Keratinocyte (primary cell): ENCODE measurements around the gene LINC01488. TPM values are rescaled to one million over a fixed set of nuclear protein-coding genes. Genes with fewer than 3 reads are reported as not detected.

Source experiments
- DNase-seq: peaks from one replicate; pipeline ENCODE4 v3.0.0-alpha.2; 2011; ENCODE audit warnings: low read depth, missing footprints, low spot score
- FAIRE-seq: peaks from 2 replicates; lab custom pipeline; 2011; peaks lifted over from hg19 to GRCh38; lab: Jason Lieb, UNC
- H2AFZ ChIP-seq: 2 replicates; pipeline ENCODE4 v1.6.0; 2012; ENCODE audit warnings: low read length, control low read depth, inconsistent platforms; ENCODE audit not compliant: control insufficient read depth
- H3K27ac ChIP-seq: 2 replicates; pipeline ENCODE4 v1.5.1; 2011; ENCODE audit warnings: low read length; ENCODE audit not compliant: control insufficient read depth, insufficient read depth
- H3K27me3 ChIP-seq: 3 replicates; pipeline ENCODE4 v1.6.0; 2011; ENCODE audit warnings: low read length; ENCODE audit not compliant: control insufficient read depth, insufficient read depth; ENCODE audit errors: extremely low read depth
- H3K36me3 ChIP-seq, 2 experiments: 2 replicates in 1 of 2; 3 replicates in 1 of 2; pipeline ENCODE4 v1.5.1; 2011; ENCODE audit warnings: low read length in 2 of 2, mild to moderate bottlenecking in 1 of 2; ENCODE audit not compliant: control insufficient read depth in 2 of 2, insufficient read depth in 2 of 2; ENCODE audit errors: extremely low read depth in 1 of 2
- H3K4me1 ChIP-seq: 3 replicates; pipeline ENCODE4 v1.5.1; 2011; ENCODE audit warnings: low read length; ENCODE audit not compliant: control insufficient read depth, insufficient read depth; ENCODE audit errors: extremely low read depth
- H3K4me2 ChIP-seq: 3 replicates; pipeline ENCODE4 v1.6.0; 2011; ENCODE audit warnings: low read depth, low read length; ENCODE audit not compliant: control insufficient read depth, insufficient read depth; ENCODE audit errors: extremely low read depth
- H3K4me3 ChIP-seq, 3 experiments: fragments of 200-600 bp in 1 of 3; sonication (generic) in 1 of 3; 2 replicates in 2 of 3; 3 replicates in 1 of 3; pipeline ENCODE4 v1.5.1; 2011 to 2016; ENCODE audit warnings: low read length in 3 of 3, mild to moderate bottlenecking in 3 of 3, control low read depth in 2 of 3, inconsistent platforms in 1 of 3, low read depth in 1 of 3, mixed read lengths in 1 of 3, mixed run types in 1 of 3, moderate library complexity in 1 of 3; ENCODE audit not compliant: control insufficient read depth in 2 of 3, insufficient read depth in 2 of 3; ENCODE audit errors: extremely low read depth in 1 of 3
- H3K79me2 ChIP-seq: 2 replicates; pipeline ENCODE4 v1.6.0; 2012; ENCODE audit warnings: low read length; ENCODE audit not compliant: control insufficient read depth, insufficient read depth
- H3K9ac ChIP-seq: 3 replicates; pipeline ENCODE4 v1.6.0; 2011; ENCODE audit warnings: low read length; ENCODE audit not compliant: control insufficient read depth, insufficient read depth; ENCODE audit errors: extremely low read depth
- H3K9me1 ChIP-seq: 3 replicates; pipeline ENCODE4 v1.6.0; 2011; ENCODE audit warnings: low read length; ENCODE audit not compliant: control insufficient read depth, insufficient read depth; ENCODE audit errors: extremely low read depth
- H3K9me3 ChIP-seq: 2 replicates; pipeline ENCODE4 v1.5.1; 2012; ENCODE audit warnings: low read depth, low read length; ENCODE audit not compliant: control insufficient read depth
- H4K20me1 ChIP-seq: 3 replicates; pipeline ENCODE4 v1.6.0; 2011; ENCODE audit warnings: low read length; ENCODE audit not compliant: control insufficient read depth, insufficient read depth; ENCODE audit errors: extremely low read depth
- EZH2 ChIP-seq: IDR thresholded peaks from one replicate; pipeline ENCODE4 v1.6.1; 2012; ENCODE audit warnings: inconsistent platforms, mild to moderate bottlenecking, low read length, moderate library complexity
- dilution Hi-C: fragments of 300-500 bp; cut with MboI; formaldehyde crosslinking; loops from one replicate; pipeline ENCODE4 v1.7.0; 2020; ENCODE audit warnings: low sequenced_read_pairs; ENCODE audit not compliant: extremely low pct_ligation_motif_present
- polyA plus RNA-seq, 5 experiments: library from polyadenylated mRNA; depleted of rRNA in 3 of 5; stranded (reverse) in 3 of 5; stranded (forward) in 1 of 5; unstranded in 1 of 5; fragments of >200 nt; gene quantifications; 1 replicate in 1 of 5; 2 replicates in 3 of 5; 3 replicates in 1 of 5; pipeline versions ENCODE4 v1.2.1 to v1.2.3, GENCODE V29; 2011 to 2012; ENCODE audit warnings: missing spikeins in 2 of 5, low read depth in 1 of 5, low replicate concordance in 1 of 5
- TF ChIP-seq, protein P1 (sequence below), 3 experiments: IDR thresholded peaks in 1 of 3; conservative IDR thresholded peaks in 1 of 3; optimal IDR thresholded peaks in 1 of 3; 2 replicates in 2 of 3; 3 replicates in 1 of 3; pipeline versions ENCODE3 to v1.5.1; 2011; ENCODE audit warnings: low read length in 3 of 3, mild to moderate bottlenecking in 3 of 3, moderate library complexity in 2 of 3, control low read depth in 1 of 3, inconsistent platforms in 1 of 3; ENCODE audit not compliant: insufficient read depth in 2 of 3; ENCODE audit errors: extremely low read depth in 1 of 3

LINC01488 gene
- polyA plus RNA-seq, 1 donor (not counting 4 experiments of a cell fraction or from before 2014, with no cell fraction given) = not detected

- no peak overlapping the region for H3K9ac ChIP-seq
- H3K36me3 ChIP-seq = no peaks in the 10 kb centered on the region
- no peak overlapping the region for H3K27ac ChIP-seq
- H2AFZ ChIP-seq = no peak overlapping the region
- H3K9me3 ChIP-seq = no peaks in the 10 kb centered on the region
- no peak overlapping the region for H3K4me2 ChIP-seq
- dilution Hi-C loops = no loop called here
- peaks cover 10% of the 10 kb centered on the region for H3K27me3 ChIP-seq
- DNase-seq (no peak), FAIRE-seq (no peak)
- no peaks in the 10 kb centered on the region for H4K20me1 ChIP-seq
- TF ChIP-seq EZH2 = no peak
- TF ChIP-seq, protein P1, sequence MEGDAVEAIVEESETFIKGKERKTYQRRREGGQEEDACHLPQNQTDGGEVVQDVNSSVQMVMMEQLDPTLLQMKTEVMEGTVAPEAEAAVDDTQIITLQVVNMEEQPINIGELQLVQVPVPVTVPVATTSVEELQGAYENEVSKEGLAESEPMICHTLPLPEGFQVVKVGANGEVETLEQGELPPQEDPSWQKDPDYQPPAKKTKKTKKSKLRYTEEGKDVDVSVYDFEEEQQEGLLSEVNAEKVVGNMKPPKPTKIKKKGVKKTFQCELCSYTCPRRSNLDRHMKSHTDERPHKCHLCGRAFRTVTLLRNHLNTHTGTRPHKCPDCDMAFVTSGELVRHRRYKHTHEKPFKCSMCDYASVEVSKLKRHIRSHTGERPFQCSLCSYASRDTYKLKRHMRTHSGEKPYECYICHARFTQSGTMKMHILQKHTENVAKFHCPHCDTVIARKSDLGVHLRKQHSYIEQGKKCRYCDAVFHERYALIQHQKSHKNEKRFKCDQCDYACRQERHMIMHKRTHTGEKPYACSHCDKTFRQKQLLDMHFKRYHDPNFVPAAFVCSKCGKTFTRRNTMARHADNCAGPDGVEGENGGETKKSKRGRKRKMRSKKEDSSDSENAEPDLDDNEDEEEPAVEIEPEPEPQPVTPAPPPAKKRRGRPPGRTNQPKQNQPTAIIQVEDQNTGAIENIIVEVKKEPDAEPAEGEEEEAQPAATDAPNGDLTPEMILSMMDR (optimal IDR thresholded peaks at IDR 0.05 in 1 of 3, IDR thresholded peaks at IDR 0.05 in 1 of 3, conservative IDR thresholded peaks at IDR 0.05 in 1 of 3; ENCODE audit: extremely low read depth in 1 of 3, insufficient read depth in 2 of 3, low read length in 3 of 3) = no peak
- H3K4me1 ChIP-seq = no peaks in the 10 kb centered on the region
- H3K79me2 ChIP-seq = no peaks in the 10 kb centered on the region
- no peaks in the 10 kb centered on the region for H3K9me1 ChIP-seq
- no peak overlapping the region for H3K4me3 ChIP-seq
These were observed 54.9 kb downstream of the LINC01488 start for GRCh38 chr11:69536406-69536805.

- Histone ChIP-seq H3K4me1 (no peaks in the 10 kb centered on the region), H3K4me3 (no peak overlapping the region), H2AFZ (peak overlapping the region; percentile 10), H4K20me1 (no peaks in the 10 kb centered on the region), H3K79me2 (no peaks in the 10 kb centered on the region), H3K27ac (no peak overlapping the region), H3K9me1 (no peaks in the 10 kb centered on the region), H3K9ac (no peak overlapping the region), H3K4me2 (no peak overlapping the region), H3K36me3 (no peaks in the 10 kb centered on the region), H3K27me3 (peaks cover 9% of the 10 kb centered on the region), H3K9me3 (no peaks in the 10 kb centered on the region)
- FAIRE-seq (no peak), DNase-seq (no peak)
- dilution Hi-C loops = no loop called here
- TF ChIP-seq, protein P1 (optimal IDR thresholded peaks at IDR 0.05 in 1 of 3, IDR thresholded peaks at IDR 0.05 in 1 of 3, conservative IDR thresholded peaks at IDR 0.05 in 1 of 3; ENCODE audit: extremely low read depth in 1 of 3, insufficient read depth in 2 of 3, low read length in 3 of 3) = no peak
- TF ChIP-seq EZH2 = no peak
These were observed 55.7 kb downstream of the LINC01488 start for GRCh38 chr11:69537126-69537525.
